WTC11 (cell line): Measurements from ENCODE around the gene CELA2A.
"Not testable (repeated sequence)": the region's sequence is repeated elsewhere in the genome, so short reads cannot be mapped to it uniquely, and the experiment has no call there.

Experiments used
- CTCF ChIP-seq: fragments of 200-600 bp; IDR thresholded peaks from 2 replicates; pipeline ENCODE4 v1.8.0; 2022; ENCODE audit warnings: antibody characterized with exemption
- IRF2 ChIP-seq: sonication (generic); formaldehyde crosslinking; IDR thresholded peaks from 2 replicates; pipeline ENCODE4 v1.8.0; 2022; ENCODE audit warnings: low read depth, missing genetic modification reagents, borderline replicate concordance
- JUN ChIP-seq: sonication (generic); formaldehyde crosslinking; IDR thresholded peaks from 2 replicates; pipeline ENCODE4 v1.8.0; 2023; ENCODE audit warnings: mild to moderate bottlenecking, missing genetic modification reagents
- KAT7 ChIP-seq: sonication (generic); formaldehyde crosslinking; IDR thresholded peaks from 2 replicates; pipeline ENCODE4 v1.8.1; 2023; ENCODE audit warnings: missing genetic modification reagents, mild to moderate bottlenecking, borderline replicate concordance
- ZNF121 ChIP-seq: sonication (generic); formaldehyde crosslinking; IDR thresholded peaks from 2 replicates; pipeline ENCODE4 v1.8.0; 2023; ENCODE audit warnings: missing genetic modification reagents
- ZNF532 ChIP-seq: fragments of 250-450 bp; sonication (Bioruptor Pico); IDR thresholded peaks from 2 replicates; pipeline ENCODE4 v1.9.0; 2021; ENCODE audit warnings: mild to moderate bottlenecking, borderline replicate concordance
- ZSCAN18 ChIP-seq: fragments of 250-450 bp; sonication (Bioruptor Pico); IDR thresholded peaks from 2 replicates; pipeline ENCODE4 v2.1.2; 2022; ENCODE audit warnings: mild to moderate bottlenecking, moderate library complexity
- TF ChIP-seq, protein P1 (sequence below): sonication (generic); formaldehyde crosslinking; IDR thresholded peaks from 2 replicates; pipeline ENCODE4 v1.8.1; 2022; ENCODE audit warnings: mild to moderate bottlenecking, moderate library complexity, missing genetic modification reagents
- TF ChIP-seq, protein P2 (sequence below): sonication (generic); formaldehyde crosslinking; IDR thresholded peaks from 2 replicates; pipeline ENCODE4 v1.8.1; 2023; ENCODE audit warnings: mild to moderate bottlenecking, missing genetic modification reagents, moderate library complexity
- TF ChIP-seq, protein P3 (sequence below): sonication (generic); formaldehyde crosslinking; IDR thresholded peaks from 2 replicates; pipeline ENCODE4 v1.8.1; 2023; ENCODE audit warnings: mild to moderate bottlenecking, missing genetic modification reagents
- TF ChIP-seq, protein P4 (sequence below): sonication (generic); formaldehyde crosslinking; IDR thresholded peaks from 2 replicates; pipeline ENCODE4 v1.8.1; 2023; ENCODE audit warnings: mild to moderate bottlenecking, missing genetic modification reagents, moderate library complexity

- TF ChIP-seq IRF2 (CRISPR knock-in tag); JUN (CRISPR knock-in tag); KAT7 (CRISPR knock-in tag); CTCF; ZNF121 (CRISPR knock-in tag); ZSCAN18 (CRISPR knock-in tag); ZNF532 (CRISPR knock-in tag): not testable (repeated sequence)
- TF ChIP-seq, protein P1, sequence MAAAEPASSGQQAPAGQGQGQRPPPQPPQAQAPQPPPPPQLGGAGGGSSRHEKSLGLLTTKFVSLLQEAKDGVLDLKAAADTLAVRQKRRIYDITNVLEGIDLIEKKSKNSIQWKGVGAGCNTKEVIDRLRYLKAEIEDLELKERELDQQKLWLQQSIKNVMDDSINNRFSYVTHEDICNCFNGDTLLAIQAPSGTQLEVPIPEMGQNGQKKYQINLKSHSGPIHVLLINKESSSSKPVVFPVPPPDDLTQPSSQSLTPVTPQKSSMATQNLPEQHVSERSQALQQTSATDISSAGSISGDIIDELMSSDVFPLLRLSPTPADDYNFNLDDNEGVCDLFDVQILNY (CRISPR knock-in tag) = not testable (repeated sequence)
- TF ChIP-seq, protein P2, sequence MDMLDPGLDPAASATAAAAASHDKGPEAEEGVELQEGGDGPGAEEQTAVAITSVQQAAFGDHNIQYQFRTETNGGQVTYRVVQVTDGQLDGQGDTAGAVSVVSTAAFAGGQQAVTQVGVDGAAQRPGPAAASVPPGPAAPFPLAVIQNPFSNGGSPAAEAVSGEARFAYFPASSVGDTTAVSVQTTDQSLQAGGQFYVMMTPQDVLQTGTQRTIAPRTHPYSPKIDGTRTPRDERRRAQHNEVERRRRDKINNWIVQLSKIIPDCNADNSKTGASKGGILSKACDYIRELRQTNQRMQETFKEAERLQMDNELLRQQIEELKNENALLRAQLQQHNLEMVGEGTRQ (CRISPR knock-in tag) = not testable (repeated sequence)
- TF ChIP-seq, protein P3, sequence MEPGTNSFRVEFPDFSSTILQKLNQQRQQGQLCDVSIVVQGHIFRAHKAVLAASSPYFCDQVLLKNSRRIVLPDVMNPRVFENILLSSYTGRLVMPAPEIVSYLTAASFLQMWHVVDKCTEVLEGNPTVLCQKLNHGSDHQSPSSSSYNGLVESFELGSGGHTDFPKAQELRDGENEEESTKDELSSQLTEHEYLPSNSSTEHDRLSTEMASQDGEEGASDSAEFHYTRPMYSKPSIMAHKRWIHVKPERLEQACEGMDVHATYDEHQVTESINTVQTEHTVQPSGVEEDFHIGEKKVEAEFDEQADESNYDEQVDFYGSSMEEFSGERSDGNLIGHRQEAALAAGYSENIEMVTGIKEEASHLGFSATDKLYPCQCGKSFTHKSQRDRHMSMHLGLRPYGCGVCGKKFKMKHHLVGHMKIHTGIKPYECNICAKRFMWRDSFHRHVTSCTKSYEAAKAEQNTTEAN (CRISPR knock-in tag) = not testable (repeated sequence)
- TF ChIP-seq, protein P4, sequence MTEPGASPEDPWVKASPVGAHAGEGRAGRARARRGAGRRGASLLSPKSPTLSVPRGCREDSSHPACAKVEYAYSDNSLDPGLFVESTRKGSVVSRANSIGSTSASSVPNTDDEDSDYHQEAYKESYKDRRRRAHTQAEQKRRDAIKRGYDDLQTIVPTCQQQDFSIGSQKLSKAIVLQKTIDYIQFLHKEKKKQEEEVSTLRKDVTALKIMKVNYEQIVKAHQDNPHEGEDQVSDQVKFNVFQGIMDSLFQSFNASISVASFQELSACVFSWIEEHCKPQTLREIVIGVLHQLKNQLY (CRISPR knock-in tag) = not testable (repeated sequence)
Observed at GRCh38 chr1:15458388-15458787, 1.9 kb downstream of the CELA2A start.
